ENCODE results near the gene FOXP4.

FOXP4 gene

GRCh38 chr6:41643899-41644269, 97.7 kb downstream of the FOXP4 start:
- no peak overlapping the region for H3K4me3 ChIP-seq (ENCODE audit: low read depth, low read length)
- TF ChIP-seq CTCF (IDR thresholded peaks at IDR 0.05; ENCODE audit: borderline replicate concordance, insufficient read depth, low read depth, low read length): no peak

- H3K4me3 ChIP-seq (ENCODE audit: low read depth, low read length): no peak overlapping the region
- no peak for TF ChIP-seq CTCF (IDR thresholded peaks at IDR 0.05; ENCODE audit: borderline replicate concordance, insufficient read depth, low read depth, low read length)
Observed at GRCh38 chr6:41644297-41644879, 98.2 kb downstream of the FOXP4 start.

GRCh38 chr6:41645007-41645618, 98.9 kb downstream of the FOXP4 start:
- TF ChIP-seq CTCF (IDR thresholded peaks at IDR 0.05; ENCODE audit: borderline replicate concordance, insufficient read depth, low read depth, low read length): no peak
- no peak overlapping the region for H3K4me3 ChIP-seq (ENCODE audit: low read depth, low read length)

GRCh38 chr6:41646026-41646795, 100.0 kb downstream of the FOXP4 start:
- no peak for TF ChIP-seq CTCF (IDR thresholded peaks at IDR 0.05; ENCODE audit: borderline replicate concordance, insufficient read depth, low read depth, low read length)
- H3K4me3 ChIP-seq (ENCODE audit: low read depth, low read length): no peak overlapping the region

GRCh38 chr6:41647061-41647511, 100.9 kb downstream of the FOXP4 start:
- no peak for TF ChIP-seq CTCF (IDR thresholded peaks at IDR 0.05; ENCODE audit: borderline replicate concordance, insufficient read depth, low read depth, low read length)
- H3K4me3 ChIP-seq (ENCODE audit: low read depth, low read length): no peak overlapping the region

GRCh38 chr6:41648070-41648585, 101.9 kb downstream of the FOXP4 start:
- H3K4me3 ChIP-seq (ENCODE audit: low read depth, low read length): no peak overlapping the region
- TF ChIP-seq CTCF (IDR thresholded peaks at IDR 0.05; ENCODE audit: borderline replicate concordance, insufficient read depth, low read depth, low read length): no peak

All from GM12875 (cell line).